ENCODE measurements around the gene NCSTN.

- no peak for TF ChIP-seq NFIC (IDR thresholded peaks at IDR 0.05; ENCODE audit: low read length)
- TF ChIP-seq TCF7 (IDR thresholded peaks at IDR 0.05; ENCODE audit: low read depth) = no peak
- no peak for TF ChIP-seq SMAD3 (CRISPR knock-in tag; IDR thresholded peaks at IDR 0.05)
- TF ChIP-seq ZNF142 (CRISPR knock-in tag; IDR thresholded peaks at IDR 0.05) = no peak
- no peak for TF ChIP-seq CENPT (CRISPR knock-in tag; IDR thresholded peaks at IDR 0.05; ENCODE audit: low read depth)
- TF ChIP-seq RFX5 (IDR thresholded peaks at IDR 0.05; ENCODE audit: low read depth, low read length) = no peak
- TF ChIP-seq TCF7L2 (IDR thresholded peaks at IDR 0.05; ENCODE audit: low read depth, low read length) = no peak
- TF ChIP-seq ZNF775 (CRISPR knock-in tag; IDR thresholded peaks at IDR 0.05; ENCODE audit: borderline replicate concordance) = no peak
- TF ChIP-seq ATF1 (CRISPR knock-in tag; IDR thresholded peaks at IDR 0.05) = no peak
- TF ChIP-seq ASH2L (IDR thresholded peaks at IDR 0.05; ENCODE audit: insufficient read length, low read depth, low read length) = no peak
- TF ChIP-seq, protein P1, sequence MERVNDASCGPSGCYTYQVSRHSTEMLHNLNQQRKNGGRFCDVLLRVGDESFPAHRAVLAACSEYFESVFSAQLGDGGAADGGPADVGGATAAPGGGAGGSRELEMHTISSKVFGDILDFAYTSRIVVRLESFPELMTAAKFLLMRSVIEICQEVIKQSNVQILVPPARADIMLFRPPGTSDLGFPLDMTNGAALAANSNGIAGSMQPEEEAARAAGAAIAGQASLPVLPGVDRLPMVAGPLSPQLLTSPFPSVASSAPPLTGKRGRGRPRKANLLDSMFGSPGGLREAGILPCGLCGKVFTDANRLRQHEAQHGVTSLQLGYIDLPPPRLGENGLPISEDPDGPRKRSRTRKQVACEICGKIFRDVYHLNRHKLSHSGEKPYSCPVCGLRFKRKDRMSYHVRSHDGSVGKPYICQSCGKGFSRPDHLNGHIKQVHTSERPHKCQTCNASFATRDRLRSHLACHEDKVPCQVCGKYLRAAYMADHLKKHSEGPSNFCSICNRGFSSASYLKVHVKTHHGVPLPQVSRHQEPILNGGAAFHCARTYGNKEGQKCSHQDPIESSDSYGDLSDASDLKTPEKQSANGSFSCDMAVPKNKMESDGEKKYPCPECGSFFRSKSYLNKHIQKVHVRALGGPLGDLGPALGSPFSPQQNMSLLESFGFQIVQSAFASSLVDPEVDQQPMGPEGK (CRISPR knock-in tag; IDR thresholded peaks at IDR 0.05) = no peak
- TF ChIP-seq SP1 (IDR thresholded peaks at IDR 0.05) = no peak
- no peak for TF ChIP-seq SP1 (CRISPR knock-in tag; IDR thresholded peaks at IDR 0.05)
- no peak for TF ChIP-seq MXI1 (IDR thresholded peaks at IDR 0.05; ENCODE audit: borderline replicate concordance, low read depth, low read length)
Observed at GRCh38 chr1:160371756-160372155, 28.6 kb downstream of the NCSTN start.

Data from HepG2 (cell line).